ENCODE measurements around the gene GPD1.

Gene GPD1

DNA sequence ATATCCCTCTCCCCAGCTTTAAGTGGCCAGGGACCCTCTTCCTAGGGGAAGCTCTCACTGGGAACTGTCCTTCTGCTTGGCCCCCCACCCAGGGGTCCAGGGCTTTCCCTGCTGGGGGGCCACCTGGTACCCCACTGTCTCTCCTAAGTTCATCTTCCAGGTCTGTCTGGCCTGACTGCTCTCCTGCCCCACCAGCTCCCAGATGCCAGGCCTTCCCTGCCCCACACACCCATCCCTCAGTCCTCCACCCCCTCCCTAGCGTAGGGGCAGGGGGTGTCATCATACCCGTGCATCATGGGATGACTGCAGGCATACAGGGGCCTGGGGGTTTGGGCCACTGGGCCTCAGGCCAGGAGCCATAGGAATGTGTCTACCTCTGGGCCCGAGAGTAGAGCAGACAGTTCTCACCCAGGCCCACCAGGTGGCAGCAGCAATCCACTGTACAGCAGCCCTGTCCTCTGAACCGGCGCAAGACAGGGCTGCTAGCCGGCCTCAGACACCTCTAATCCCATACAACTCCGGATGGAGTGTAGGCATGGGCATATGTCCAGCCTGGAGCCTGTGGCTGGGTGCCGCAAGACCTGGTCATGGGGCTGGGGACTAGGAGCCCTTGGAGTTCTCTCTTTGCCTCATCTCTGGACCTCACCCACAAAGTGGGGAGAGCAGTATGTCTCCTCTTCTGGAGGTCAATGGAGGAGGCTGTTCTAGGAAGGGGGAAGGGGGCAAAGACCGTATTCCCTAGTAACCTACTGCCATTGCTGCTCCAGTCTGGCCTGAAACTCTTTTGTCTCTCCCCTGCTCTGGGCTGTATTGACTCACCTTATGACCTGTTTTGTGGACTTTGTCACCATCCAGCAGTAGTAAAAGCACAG lies 28.6 kb upstream of the GPD1 start:
- TF ChIP-seq, protein P1, sequence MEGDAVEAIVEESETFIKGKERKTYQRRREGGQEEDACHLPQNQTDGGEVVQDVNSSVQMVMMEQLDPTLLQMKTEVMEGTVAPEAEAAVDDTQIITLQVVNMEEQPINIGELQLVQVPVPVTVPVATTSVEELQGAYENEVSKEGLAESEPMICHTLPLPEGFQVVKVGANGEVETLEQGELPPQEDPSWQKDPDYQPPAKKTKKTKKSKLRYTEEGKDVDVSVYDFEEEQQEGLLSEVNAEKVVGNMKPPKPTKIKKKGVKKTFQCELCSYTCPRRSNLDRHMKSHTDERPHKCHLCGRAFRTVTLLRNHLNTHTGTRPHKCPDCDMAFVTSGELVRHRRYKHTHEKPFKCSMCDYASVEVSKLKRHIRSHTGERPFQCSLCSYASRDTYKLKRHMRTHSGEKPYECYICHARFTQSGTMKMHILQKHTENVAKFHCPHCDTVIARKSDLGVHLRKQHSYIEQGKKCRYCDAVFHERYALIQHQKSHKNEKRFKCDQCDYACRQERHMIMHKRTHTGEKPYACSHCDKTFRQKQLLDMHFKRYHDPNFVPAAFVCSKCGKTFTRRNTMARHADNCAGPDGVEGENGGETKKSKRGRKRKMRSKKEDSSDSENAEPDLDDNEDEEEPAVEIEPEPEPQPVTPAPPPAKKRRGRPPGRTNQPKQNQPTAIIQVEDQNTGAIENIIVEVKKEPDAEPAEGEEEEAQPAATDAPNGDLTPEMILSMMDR (IDR thresholded peaks at IDR 0.05; ENCODE audit: extremely low read depth, missing control alignments): peak; percentile 93
- peak; percentile 89 for DNase-seq (ENCODE audit: low spot score)

DNA sequence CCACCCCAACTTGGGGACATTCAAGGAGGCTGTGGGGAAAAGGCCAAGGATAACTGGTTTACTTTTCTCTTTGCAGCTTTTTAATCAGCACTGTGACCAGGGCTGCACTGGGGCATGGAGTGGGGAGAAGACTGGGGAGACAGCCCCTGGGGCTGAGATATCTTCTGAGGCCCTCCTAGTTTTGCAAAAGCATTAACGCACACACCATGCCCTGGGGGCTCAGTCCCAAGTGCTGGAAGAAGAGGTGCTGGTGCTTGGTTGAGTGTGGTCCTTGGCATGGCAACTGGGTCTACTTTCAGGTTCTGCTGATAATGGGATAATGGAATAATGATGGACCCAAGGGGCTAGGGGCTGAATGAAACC lies 28.0 kb upstream of the GPD1 start:
- DNase-seq (ENCODE audit: low spot score): no peak
- TF ChIP-seq, protein P1 (IDR thresholded peaks at IDR 0.05; ENCODE audit: extremely low read depth, missing control alignments): no peak

DNA sequence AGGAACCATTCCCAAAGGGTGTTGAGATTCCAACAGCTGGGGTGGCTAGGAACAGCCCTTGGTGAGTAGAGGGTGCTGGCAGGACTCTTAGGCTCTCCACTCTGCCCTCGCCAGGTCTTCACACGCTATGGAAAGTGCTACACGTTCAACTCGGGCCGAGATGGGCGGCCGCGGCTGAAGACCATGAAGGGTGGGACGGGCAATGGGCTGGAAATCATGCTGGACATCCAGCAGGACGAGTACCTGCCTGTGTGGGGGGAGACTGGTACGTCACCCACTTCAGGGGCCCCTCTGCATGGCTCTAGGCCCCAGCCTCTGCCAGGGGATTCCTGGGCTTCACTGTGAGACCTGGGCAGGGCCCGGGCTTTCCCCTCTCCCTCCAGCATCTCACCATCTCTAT lies 26.7 kb upstream of the GPD1 start:
- DNase-seq (ENCODE audit: low spot score): no peak
- TF ChIP-seq, protein P1 (IDR thresholded peaks at IDR 0.05; ENCODE audit: extremely low read depth, missing control alignments): no peak

DNA sequence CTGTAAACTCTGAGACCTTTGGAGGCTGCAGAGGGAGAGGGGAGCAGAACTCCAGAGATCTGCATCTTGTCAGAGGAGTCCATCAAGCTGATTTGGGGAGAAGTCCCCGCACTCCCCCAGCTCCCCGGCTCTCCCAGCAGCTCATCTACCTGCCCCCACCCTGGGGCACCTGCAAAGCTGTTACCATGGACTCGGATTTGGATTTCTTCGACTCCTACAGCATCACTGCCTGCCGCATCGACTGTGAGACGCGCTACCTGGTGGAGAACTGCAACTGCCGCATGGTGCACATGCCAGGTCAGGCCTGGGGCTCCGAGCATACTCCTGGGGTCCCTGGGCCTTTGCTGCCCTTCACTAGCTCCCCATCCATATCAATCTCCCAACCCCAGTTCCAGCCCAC lies 25.5 kb upstream of the GPD1 start:
- TF ChIP-seq, protein P1 (IDR thresholded peaks at IDR 0.05; ENCODE audit: extremely low read depth, missing control alignments): no peak
- no peak for DNase-seq (ENCODE audit: low spot score)

DNA sequence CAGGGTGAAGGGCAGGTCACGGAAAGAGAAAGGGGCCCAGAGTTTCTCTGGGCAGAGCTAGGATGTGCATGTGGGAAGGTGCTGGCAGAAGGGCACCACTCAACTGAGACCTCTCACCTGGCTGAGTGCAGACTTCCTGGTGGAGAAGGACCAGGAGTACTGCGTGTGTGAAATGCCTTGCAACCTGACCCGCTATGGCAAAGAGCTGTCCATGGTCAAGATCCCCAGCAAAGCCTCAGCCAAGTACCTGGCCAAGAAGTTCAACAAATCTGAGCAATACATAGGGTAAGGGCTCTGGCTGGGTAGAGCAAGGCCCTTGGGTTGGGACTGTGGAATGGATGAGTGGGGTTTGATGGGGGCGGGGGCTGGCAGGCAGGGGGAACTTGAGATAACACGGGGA lies 24.0 kb upstream of the GPD1 start:
- TF ChIP-seq, protein P1 (IDR thresholded peaks at IDR 0.05; ENCODE audit: extremely low read depth, missing control alignments): no peak
- DNase-seq (ENCODE audit: low spot score): no peak

DNA sequence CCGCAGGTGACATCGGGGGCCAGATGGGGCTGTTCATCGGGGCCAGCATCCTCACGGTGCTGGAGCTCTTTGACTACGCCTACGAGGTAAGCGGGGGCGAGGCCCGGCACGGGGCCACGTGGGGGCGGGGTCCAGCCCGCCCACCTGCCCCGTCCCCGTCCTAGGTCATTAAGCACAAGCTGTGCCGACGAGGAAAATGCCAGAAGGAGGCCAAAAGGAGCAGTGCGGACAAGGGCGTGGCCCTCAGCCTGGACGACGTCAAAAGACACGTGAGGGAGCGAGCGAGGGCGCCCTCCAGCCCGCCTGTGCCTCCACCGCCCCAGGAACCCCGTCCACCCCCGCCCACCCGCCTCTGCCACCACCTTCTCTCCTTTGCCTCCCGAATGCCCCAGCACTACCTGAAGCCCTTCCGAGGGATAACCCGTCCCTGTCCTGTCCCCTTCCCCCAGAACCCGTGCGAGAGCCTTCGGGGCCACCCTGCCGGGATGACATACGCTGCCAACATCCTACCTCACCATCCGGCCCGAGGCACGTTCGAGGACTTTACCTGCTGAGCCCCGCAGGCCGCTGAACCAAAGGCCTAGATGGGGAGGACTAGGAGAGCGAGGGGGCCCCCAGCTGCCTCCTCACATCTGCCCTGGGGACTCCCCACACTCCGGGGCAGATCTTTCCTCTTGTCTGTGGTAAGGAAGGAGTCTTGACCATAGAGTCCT lies 22.6 kb upstream of the GPD1 start:
- no peak for DNase-seq (ENCODE audit: low spot score)
- TF ChIP-seq, protein P1 (IDR thresholded peaks at IDR 0.05; ENCODE audit: extremely low read depth, missing control alignments): no peak

DNA sequence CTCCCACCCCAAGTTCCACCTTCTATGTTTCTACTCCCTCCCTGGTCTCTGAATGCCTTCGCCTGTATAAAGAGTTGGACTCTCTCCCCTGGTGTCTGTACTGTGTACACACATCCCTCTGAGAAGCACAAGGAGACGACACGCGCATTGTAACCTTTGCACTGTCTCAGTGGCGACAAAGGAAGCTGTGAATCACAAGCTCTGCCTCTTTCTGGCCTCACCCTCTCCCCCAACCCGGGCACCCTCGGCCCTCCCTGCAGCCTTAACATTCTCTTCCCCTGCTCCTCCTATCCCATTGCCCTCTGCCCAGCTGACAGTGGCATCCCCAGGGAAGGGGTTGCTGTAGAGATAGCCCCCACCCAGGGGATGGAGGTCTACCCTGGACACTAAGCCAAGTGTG lies 21.2 kb upstream of the GPD1 start:
- DNase-seq (ENCODE audit: low spot score): no peak
- TF ChIP-seq, protein P1 (IDR thresholded peaks at IDR 0.05; ENCODE audit: extremely low read depth, missing control alignments): no peak

All from GM20000 (cell line).